Erythroblast (primary cell): ENCODE measurements around the gene PALLD.

Experiments
- DNase-seq, 2 experiments: peaks; one replicate each; lab custom pipeline; 2025; lab: John Stamatoyannopoulos, UW
- GATA1 ChIP-seq: IDR thresholded peaks from 2 replicates; pipeline ENCODE4 v1.6.1; 2011; ENCODE audit warnings: low read depth, mild to moderate bottlenecking, control low read depth, low read length, moderate library complexity
- POLR2A ChIP-seq: IDR thresholded peaks from 2 replicates; pipeline ENCODE4 v1.6.1; 2011; ENCODE audit warnings: mild to moderate bottlenecking, low read length

PALLD gene

GRCh38 chr4:168868802-168869201, 371.9 kb downstream of the PALLD start:
- TF ChIP-seq POLR2A: no peak
- no peak for TF ChIP-seq GATA1
- no peak for DNase-seq

- no peak for DNase-seq
- TF ChIP-seq GATA1: no peak
- no peak for TF ChIP-seq POLR2A
Measured at GRCh38 chr4:168870004-168870403, 373.2 kb downstream of the PALLD start.

- DNase-seq: no peak
- TF ChIP-seq GATA1 (no peak), POLR2A (no peak)
Measured at GRCh38 chr4:168871632-168872031, 374.8 kb downstream of the PALLD start.

GRCh38 chr4:168874083-168874482, 377.2 kb downstream of the PALLD start:
- TF ChIP-seq GATA1: no peak
- no peak for TF ChIP-seq POLR2A
- no peak for DNase-seq

- DNase-seq: no peak
- no peak for TF ChIP-seq GATA1
- TF ChIP-seq POLR2A: no peak
Measured at GRCh38 chr4:168876106-168876505, 379.3 kb downstream of the PALLD start.

- DNase-seq: peak; percentile 59
- TF ChIP-seq GATA1 (no peak), POLR2A (no peak)
Measured at GRCh38 chr4:168877511-168878491, 380.9 kb downstream of the PALLD start.

- DNase-seq: no peak
- TF ChIP-seq POLR2A (no peak), GATA1 (no peak)
Measured at GRCh38 chr4:168878623-168879022, 381.8 kb downstream of the PALLD start.

GRCh38 chr4:168879188-168879587, 382.3 kb downstream of the PALLD start:
- no peak for TF ChIP-seq GATA1
- no peak for TF ChIP-seq POLR2A
- DNase-seq: no peak

GRCh38 chr4:168880072-168880675, 383.3 kb downstream of the PALLD start:
- DNase-seq: no peak
- TF ChIP-seq GATA1 (no peak), POLR2A (no peak)

GRCh38 chr4:168880811-168881595, 384.2 kb downstream of the PALLD start:
- TF ChIP-seq POLR2A (no peak), GATA1 (no peak)

GRCh38 chr4:168881781-168882420, 385.0 kb downstream of the PALLD start:
- no peak for DNase-seq

More at GRCh38 chr4:168880811-168881595, 384.2 kb downstream of the PALLD start:
- no peak for DNase-seq

GRCh38 chr4:168882650-168883233, 385.9 kb downstream of the PALLD start:
- no peak for DNase-seq
- TF ChIP-seq POLR2A (no peak), GATA1 (no peak)

More at GRCh38 chr4:168881781-168882420, 385.0 kb downstream of the PALLD start:
- TF ChIP-seq GATA1: no peak
- no peak for TF ChIP-seq POLR2A
